ENCODE results near the gene TNS1.

Gene TNS1

DNA sequence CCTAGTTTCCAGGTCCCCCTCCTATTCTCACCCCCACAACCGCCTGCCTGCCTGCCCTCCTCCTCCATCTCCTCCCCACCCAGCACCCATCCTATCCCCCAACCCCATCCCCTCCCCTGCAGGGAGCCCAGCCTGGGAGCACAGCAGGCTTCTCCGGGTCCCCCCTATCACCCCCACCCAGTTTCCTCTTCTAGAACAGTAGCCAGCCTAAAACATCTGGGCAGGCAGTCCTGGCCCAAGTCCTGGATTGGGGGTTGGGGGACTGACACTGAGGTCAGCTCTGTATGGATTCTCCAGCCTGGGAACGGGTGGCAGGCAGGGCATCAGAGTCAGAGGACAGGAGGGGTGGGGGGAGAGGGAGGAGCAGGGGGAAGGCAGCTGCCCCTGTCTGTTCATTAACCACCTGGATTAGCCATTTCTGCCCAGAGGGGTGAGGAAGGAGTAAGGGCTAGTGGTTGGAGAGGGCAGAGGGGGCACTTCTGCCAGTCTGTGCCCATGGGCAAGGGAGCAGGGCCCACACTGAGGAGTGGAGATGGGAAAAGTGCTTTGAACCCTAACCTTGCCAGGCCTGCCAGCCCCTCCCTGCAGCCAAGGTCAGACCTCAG lies 60.0 kb downstream of the TNS1 start:
- DNase-seq (ENCODE audit: low spot score): peak; percentile 79

- DNase-seq (ENCODE audit: low spot score): peak; percentile 67
Observed at GRCh38 chr2:217941886-217942728, 60.7 kb downstream of the TNS1 start.

GRCh38 chr2:217941339-217941738 lies 61.5 kb downstream of the TNS1 start:
- no peak for DNase-seq (ENCODE audit: low spot score)

DNA sequence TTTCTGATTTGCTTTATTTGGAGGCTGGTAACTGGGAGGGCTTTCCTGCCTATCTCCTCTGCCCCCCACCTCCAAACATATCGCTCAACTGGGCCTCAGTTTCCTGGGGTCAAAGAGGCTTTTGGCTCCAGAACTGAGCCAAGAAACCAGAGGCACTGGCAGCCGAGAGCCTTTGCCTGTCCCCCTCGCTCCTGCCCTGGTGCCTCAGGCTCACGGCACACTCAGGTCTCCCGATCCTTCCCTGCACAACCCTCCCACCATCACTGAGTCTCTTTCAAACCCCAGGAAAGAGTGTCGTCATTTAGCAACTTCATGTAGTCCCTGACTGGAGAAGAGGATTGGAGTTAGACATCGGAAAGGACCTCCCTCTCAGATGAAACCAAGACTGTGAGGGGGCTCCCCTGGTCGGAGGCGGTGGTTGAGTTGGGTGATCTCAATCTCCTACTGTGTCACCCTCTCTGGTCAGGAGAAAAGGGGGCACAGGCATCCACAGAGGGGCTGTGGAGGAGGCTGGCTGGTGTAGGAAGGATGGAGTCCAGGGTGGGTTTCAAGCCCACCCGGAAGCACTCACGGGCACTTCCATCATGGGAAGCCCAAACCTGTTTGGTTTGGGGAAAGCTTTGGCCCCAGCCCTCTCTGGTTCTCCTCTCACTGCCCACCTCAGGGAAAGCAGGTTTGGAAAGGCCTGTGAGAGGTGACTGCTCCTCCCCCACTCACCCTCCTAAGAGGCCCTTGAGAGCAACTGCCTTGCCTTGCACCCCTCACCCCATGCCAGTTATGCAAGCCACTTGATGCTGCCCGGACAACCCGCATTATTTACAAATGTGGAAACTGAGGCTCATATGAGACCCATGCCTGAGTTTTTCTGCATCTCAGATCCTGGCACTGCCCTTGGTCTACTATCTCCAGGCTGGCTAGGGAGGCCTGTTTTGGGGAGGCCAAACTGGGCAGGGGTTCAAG lies 62.3 kb downstream of the TNS1 start:
- DNase-seq (ENCODE audit: low spot score): no peak

DNA sequence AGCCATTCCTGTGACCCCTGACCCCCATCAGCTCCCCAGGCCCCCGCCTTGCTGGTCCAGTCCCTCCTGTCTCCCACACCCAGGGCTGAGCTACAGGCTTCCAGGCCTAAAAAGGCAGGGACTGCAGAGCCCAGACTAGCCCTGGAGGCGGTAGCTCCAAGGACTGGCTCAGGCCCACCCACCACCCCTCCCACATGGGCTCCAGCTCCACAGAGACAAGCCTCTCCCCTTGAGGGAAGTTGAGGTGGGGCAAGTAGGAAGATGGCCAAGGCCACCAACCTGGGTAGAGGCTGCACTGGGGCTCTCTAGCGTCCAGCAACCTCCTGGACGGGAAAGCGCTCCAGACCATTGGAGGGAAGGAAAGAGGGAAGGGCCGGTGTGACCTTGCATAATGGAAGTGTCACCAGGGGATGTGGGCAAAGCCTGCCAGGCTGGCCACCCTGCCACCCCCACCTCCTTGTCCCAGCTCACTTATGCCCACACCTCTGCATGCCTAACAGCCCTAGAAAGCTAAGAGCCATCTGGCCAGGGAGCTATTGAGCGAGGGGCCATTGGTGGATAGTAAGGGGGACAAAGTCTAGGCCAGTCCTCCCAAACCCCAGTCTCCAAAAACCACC lies 63.1 kb downstream of the TNS1 start:
- DNase-seq (ENCODE audit: low spot score): no peak

- no peak for DNase-seq (ENCODE audit: low spot score)
Observed at GRCh38 chr2:217939220-217939619, 63.6 kb downstream of the TNS1 start.

- no peak for DNase-seq (ENCODE audit: low spot score)
Observed at GRCh38 chr2:217938036-217938435, 64.8 kb downstream of the TNS1 start.

DNA sequence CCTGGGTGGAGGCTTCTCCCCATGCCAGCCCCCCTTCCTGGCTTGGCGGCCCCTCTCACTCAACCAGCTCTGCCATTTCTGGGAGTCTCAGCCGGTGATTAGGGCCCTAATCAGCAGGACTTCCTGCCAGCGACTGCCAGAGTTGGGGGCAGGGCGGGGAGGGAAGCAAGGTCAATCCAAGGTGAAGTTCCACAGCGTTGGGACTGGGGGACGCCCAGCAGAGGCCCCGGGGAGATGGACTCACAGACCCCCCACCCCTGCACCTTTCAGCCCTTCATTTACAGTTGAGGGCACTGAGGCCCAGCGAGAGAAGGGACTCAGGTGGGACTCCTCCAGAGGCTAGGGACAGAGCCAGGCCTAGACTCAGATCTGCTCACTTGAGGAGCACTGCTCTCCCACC lies 65.3 kb downstream of the TNS1 start:
- DNase-seq (ENCODE audit: low spot score): no peak

DNA sequence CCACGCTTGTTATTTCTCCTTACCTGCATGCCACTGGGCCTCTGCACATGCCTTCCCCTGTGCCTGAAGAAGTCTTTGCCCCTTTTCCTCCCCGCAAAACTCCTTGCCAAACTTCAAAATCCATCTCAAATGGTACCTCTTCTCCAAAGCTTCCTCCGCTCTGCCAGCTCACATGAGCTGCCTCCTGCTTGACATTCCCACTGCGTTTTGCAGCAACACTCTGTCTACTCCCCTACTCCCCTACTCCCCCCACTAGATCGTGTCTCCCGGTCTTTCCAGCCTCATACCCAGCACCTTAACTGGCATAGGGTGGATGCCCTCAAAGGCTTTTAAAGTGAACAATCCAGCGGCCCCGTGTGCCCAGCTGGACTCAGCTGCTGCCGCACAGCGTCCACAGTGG lies 65.8 kb downstream of the TNS1 start:
- DNase-seq (ENCODE audit: low spot score): no peak

DNA sequence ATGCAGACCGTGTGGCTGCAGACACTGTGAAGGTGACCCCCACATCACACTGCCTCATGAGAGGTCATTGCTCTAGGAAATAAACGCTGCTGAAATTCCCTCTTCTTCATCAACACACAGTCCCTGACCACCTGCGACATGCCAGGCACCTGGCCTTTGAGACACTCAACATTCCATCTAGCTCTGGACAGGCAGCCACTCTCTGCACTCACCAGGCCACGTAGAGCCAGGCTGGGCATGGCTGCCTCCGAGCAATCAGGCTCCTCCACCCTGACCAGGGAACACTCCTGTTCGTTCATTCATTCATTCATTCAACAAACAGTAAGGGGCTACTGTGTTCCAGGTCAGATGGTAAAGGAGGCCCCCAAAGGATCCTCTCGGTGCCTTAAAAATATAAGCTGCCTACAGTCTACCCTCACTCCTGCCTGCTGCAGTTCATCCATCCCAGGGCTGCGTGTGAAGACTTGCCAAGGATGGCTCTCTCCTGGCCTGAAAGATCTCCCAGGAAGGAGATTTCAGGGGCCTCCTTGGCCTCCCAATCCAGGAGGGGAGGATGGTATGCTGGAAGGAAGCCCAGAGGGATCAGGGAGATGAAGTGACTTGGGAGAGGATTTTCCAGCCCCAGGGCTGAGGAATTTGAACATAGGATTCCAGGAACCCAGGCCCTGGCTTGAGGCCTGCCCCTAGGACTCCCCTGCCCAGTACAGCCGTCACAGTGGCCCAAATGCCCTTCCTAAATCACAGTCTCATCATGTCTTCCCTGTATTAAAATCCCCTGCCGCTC lies 66.7 kb downstream of the TNS1 start:
- DNase-seq (ENCODE audit: low spot score): peak; percentile 50

- peak; percentile 85 for DNase-seq (ENCODE audit: low spot score)
Observed at GRCh38 chr2:217935235-217935879, 67.4 kb downstream of the TNS1 start.

DNA sequence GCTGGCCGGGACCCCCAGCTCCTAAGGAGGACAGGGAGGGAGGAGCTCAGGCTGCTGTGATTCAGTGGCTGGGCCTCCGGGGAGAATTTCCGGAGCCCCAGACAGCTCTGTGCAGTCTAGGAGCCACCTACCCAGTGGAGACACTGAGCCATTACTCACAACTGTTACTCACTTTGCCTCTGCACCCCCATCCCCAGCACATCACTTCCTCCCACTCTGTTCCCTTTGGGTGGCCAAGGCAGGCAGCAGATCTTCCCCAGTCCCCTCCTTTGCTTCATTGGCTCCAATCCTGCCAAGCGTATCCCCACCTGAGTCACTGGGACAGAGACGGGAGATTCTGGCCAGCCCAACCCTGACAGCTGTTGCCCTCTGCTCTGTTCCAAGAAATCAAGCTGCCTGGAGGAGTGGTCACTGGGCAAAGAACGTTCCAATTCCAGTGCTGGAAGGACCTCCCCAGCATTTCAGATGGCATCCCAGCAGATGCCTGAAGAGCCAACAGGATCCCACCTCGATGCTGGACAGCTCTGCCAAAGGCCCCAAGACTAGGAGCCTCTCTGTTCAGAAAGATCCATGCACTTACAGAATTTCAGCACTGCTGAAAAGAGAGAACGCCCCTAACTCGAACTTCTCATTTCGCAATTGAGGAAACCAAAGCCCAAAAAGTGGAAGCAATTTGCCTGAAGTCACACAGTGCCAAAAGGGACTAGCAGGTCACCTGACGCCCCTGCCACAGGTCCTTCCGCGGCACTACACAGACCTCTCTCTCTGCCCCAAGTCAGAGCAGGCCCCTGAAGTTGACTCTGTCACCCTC lies 68.3 kb downstream of the TNS1 start:
- peak; percentile 99 for DNase-seq (ENCODE audit: low spot score)

GRCh38 chr2:217933617-217933993 lies 69.2 kb downstream of the TNS1 start:
- no peak for DNase-seq (ENCODE audit: low spot score)

DNA sequence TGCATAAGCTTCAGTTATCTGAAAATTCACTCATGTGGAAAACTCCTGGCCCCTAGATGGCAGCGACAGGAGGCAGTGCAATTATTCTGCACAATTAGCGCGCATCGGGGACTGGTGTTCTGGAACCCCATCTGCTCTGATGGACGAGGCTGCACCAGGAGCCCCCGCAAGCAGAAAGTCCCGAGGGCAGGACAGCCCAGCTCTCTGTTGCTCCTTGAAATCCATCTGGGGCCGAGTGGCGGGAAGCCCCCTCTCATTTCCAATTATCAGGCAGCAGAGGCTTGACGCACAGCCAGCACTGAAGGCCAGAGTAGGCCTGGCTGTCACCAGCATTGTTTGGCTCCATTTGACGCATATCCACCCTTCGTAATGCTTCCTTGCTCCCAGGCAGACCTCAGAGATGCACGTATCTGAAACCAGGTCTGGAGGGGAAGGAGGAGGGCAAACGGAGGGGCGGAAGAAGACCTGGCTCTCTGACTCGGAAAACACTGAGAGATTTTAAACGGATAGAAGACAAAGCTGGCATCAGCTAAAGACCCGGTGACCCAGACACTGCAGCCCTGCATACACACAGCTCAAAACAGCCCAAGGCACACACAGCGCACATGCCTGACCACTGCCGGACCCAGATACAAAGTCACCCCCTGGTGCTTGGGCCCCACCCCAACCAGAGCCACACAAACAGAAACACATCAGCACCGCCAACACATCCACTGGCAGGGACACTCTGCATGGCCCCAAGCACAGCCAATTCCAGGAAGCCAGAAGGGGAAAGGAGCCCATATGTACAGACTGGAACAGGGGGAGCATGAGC lies 69.8 kb downstream of the TNS1 start:
- DNase-seq (ENCODE audit: low spot score): peak; percentile 86

GRCh38 chr2:217931846-217932560 lies 70.8 kb downstream of the TNS1 start:
- DNase-seq (ENCODE audit: low spot score): no peak

GRCh38 chr2:217930761-217931563 lies 71.8 kb downstream of the TNS1 start:
- peak; percentile 36 for DNase-seq (ENCODE audit: low spot score)
